ENCODE data around the gene PYURF. TPM values are rescaled to one million over a fixed set of nuclear protein-coding genes. Genes with fewer than 3 reads are reported as not detected.

Gene PYURF
- total RNA-seq, 1 donor from 2014 or later: 88.2 TPM

- Histone ChIP-seq H3K4me3 (ENCODE audit: low read depth, low read length) (no peak overlapping the region), H3K27me3 (ENCODE audit: control insufficient read depth, insufficient read depth, low read length) (no peaks in the 10 kb centered on the region), H3K36me3 (ENCODE audit: control insufficient read depth, insufficient read depth, low read length) (no peaks in the 10 kb centered on the region)
- DNase-seq (ENCODE audit: low read depth): no peak
- TF ChIP-seq CTCF (IDR thresholded peaks at IDR 0.05; ENCODE audit: insufficient read depth, low read length, poor library complexity, severe bottlenecking): no peak
Measured at GRCh38 chr4:88537709-88538108, 14.1 kb upstream of the PYURF start.

GRCh38 chr4:88535090-88535755 lies 11.6 kb upstream of the PYURF start:
- Histone ChIP-seq H3K27me3 (ENCODE audit: control insufficient read depth, insufficient read depth, low read length) (no peaks in the 10 kb centered on the region), H3K4me3 (ENCODE audit: low read depth, low read length) (no peak overlapping the region), H3K36me3 (ENCODE audit: control insufficient read depth, insufficient read depth, low read length) (no peaks in the 10 kb centered on the region)
- no peak for TF ChIP-seq CTCF (IDR thresholded peaks at IDR 0.05; ENCODE audit: insufficient read depth, low read length, poor library complexity, severe bottlenecking)
- DNase-seq (ENCODE audit: low read depth): no peak

- no peak for TF ChIP-seq CTCF (IDR thresholded peaks at IDR 0.05; ENCODE audit: insufficient read depth, low read length, poor library complexity, severe bottlenecking)
- no peak overlapping the region for H3K4me3 ChIP-seq (ENCODE audit: low read depth, low read length)
- DNase-seq (ENCODE audit: low read depth): peak; percentile 35
- no peaks in the 10 kb centered on the region for H3K36me3 ChIP-seq (ENCODE audit: control insufficient read depth, insufficient read depth, low read length)
- H3K27me3 ChIP-seq (ENCODE audit: control insufficient read depth, insufficient read depth, low read length): no peaks in the 10 kb centered on the region
Measured at GRCh38 chr4:88533937-88534750, 10.6 kb upstream of the PYURF start.

GRCh38 chr4:88533088-88533790 lies 9.7 kb upstream of the PYURF start:
- no peaks in the 10 kb centered on the region for H3K36me3 ChIP-seq (ENCODE audit: control insufficient read depth, insufficient read depth, low read length)
- no peaks in the 10 kb centered on the region for H3K27me3 ChIP-seq (ENCODE audit: control insufficient read depth, insufficient read depth, low read length)
- no peak for TF ChIP-seq CTCF (IDR thresholded peaks at IDR 0.05; ENCODE audit: insufficient read depth, low read length, poor library complexity, severe bottlenecking)
- DNase-seq (ENCODE audit: low read depth): no peak
- no peak overlapping the region for H3K4me3 ChIP-seq (ENCODE audit: low read depth, low read length)

- DNase-seq (ENCODE audit: low read depth): no peak
Measured at GRCh38 chr4:88531549-88531948, 8.0 kb upstream of the PYURF start.

More at GRCh38 chr4:88531549-88531948, 8.0 kb upstream of the PYURF start:
- no peak for TF ChIP-seq CTCF (IDR thresholded peaks at IDR 0.05; ENCODE audit: insufficient read depth, low read length, poor library complexity, severe bottlenecking)
- H3K27me3 ChIP-seq (ENCODE audit: control insufficient read depth, insufficient read depth, low read length): no peaks in the 10 kb centered on the region
- no peaks in the 10 kb centered on the region for H3K36me3 ChIP-seq (ENCODE audit: control insufficient read depth, insufficient read depth, low read length)
- no peak overlapping the region for H3K4me3 ChIP-seq (ENCODE audit: low read depth, low read length)

Data from kidney epithelial cell (primary cell).